OCI-LY1 (cell line): ENCODE results near the gene MRPS22.

Source experiments
- H2AFZ ChIP-seq: fragments of 200-600 bp; sonication (generic), shearing (Covaris generic); 2 replicates; pipeline ENCODE4 v1.6.0; 2014; ENCODE audit warnings: antibody characterized with exemption, mild to moderate bottlenecking, low read length
- H3F3A ChIP-seq: fragments of 200-600 bp; sonication (generic), shearing (Covaris generic); 2 replicates; pipeline ENCODE4 v1.6.0; 2014; ENCODE audit warnings: mild to moderate bottlenecking, antibody characterized with exemption, low read length, moderate library complexity; ENCODE audit not compliant: insufficient read depth
- H3K27ac ChIP-seq: fragments of 200-600 bp; sonication (generic); 2 replicates; pipeline ENCODE4 v1.5.1; 2014; ENCODE audit warnings: low read length, mixed run types, mild to moderate bottlenecking, low read depth; ENCODE audit not compliant: poor library complexity, severe bottlenecking
- H3K27me3 ChIP-seq: fragments of 200-600 bp; sonication (generic); 2 replicates; pipeline ENCODE4 v1.6.0; 2014; ENCODE audit warnings: antibody characterized with exemption, mild to moderate bottlenecking, low read length, moderate library complexity; ENCODE audit not compliant: insufficient read depth
- H3K36me3 ChIP-seq: fragments of 200-600 bp; sonication (generic); 2 replicates; pipeline ENCODE4 v1.6.1; 2014; ENCODE audit warnings: mild to moderate bottlenecking, antibody characterized with exemption, low read length, moderate library complexity, mixed read lengths; ENCODE audit not compliant: insufficient read depth
- H3K4me1 ChIP-seq: fragments of 200-600 bp; sonication (generic); 2 replicates; pipeline ENCODE4 v1.5.1; 2014; ENCODE audit warnings: mild to moderate bottlenecking, low read length, moderate library complexity; ENCODE audit not compliant: insufficient read depth, severe bottlenecking
- H3K4me2 ChIP-seq: fragments of 200-600 bp; sonication (generic), shearing (Covaris generic); 2 replicates; pipeline ENCODE4 v1.6.1; 2014; ENCODE audit warnings: low read length
- H3K4me3 ChIP-seq: fragments of 200-600 bp; sonication (generic); 2 replicates; pipeline ENCODE4 v1.5.1; 2014; ENCODE audit warnings: low read length, low read depth, mild to moderate bottlenecking, mixed read lengths; ENCODE audit not compliant: poor library complexity, severe bottlenecking
- H3K79me2 ChIP-seq: fragments of 200-600 bp; shearing (Covaris generic); 2 replicates; pipeline ENCODE4 v1.6.1; 2016; ENCODE audit warnings: mixed run types, low read length, mixed read lengths; ENCODE audit not compliant: insufficient read depth
- H3K9ac ChIP-seq: fragments of 200-600 bp; sonication (generic), shearing (Covaris generic); 2 replicates; pipeline ENCODE4 v1.6.1; 2014; ENCODE audit warnings: mild to moderate bottlenecking, low read length, mixed read lengths
- H3K9me2 ChIP-seq: fragments of 200-600 bp; sonication (generic), shearing (Covaris generic); 2 replicates; pipeline ENCODE4 v1.6.1; 2014; ENCODE audit warnings: low read depth, mild to moderate bottlenecking, low read length, mixed read lengths
- H3K9me3 ChIP-seq: fragments of 200-600 bp; shearing (Covaris generic); 2 replicates; pipeline ENCODE4 v1.6.1; 2014; ENCODE audit warnings: low read length, mixed read lengths
- H4K20me1 ChIP-seq: fragments of 200-600 bp; sonication (generic), shearing (Covaris generic); 2 replicates; pipeline ENCODE4 v1.6.0; 2016; ENCODE audit warnings: mild to moderate bottlenecking, low read length; ENCODE audit not compliant: insufficient read depth
- EZH2 ChIP-seq: fragments of 200-600 bp; sonication (generic), shearing (Covaris generic); IDR thresholded peaks from 2 replicates; pipeline ENCODE4 v1.8.0; 2017; ENCODE audit warnings: borderline replicate concordance, mixed run types, mild to moderate bottlenecking, antibody characterized with exemption, low read length, moderate library complexity, mixed read lengths
- TF ChIP-seq, protein P1 (sequence below): fragments of 200-600 bp; sonication (generic), shearing (Covaris generic); IDR thresholded peaks from 2 replicates; pipeline ENCODE4 v1.5.1; 2017; ENCODE audit warnings: mild to moderate bottlenecking, antibody characterized with exemption, low read length, moderate library complexity, mixed read lengths

MRPS22 gene

DNA sequence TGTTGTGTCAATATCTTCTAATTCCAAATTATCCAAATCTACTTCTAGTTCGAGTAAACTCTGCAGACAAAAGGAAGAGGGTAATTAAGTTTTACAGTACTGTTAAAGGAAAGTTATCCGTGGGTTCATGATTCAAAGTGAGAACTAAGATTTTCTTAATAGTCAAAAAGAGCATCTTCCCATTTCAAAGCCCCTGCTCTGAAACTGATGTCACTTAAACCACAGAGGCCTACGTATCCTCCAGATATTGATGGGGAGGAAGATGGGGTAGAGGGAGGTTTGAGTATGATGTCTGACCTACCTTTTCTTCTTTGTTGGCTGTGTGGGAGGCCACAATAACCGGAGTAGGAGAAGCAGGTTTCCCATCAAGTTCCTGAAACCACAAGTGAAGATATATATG, 14.1 kb downstream of the MRPS22 start:
- no peak overlapping the region for H3K27ac ChIP-seq
- H4K20me1 ChIP-seq, result no peaks in the 10 kb centered on the region; the same call in 1 of the 2 replicates

DNA sequence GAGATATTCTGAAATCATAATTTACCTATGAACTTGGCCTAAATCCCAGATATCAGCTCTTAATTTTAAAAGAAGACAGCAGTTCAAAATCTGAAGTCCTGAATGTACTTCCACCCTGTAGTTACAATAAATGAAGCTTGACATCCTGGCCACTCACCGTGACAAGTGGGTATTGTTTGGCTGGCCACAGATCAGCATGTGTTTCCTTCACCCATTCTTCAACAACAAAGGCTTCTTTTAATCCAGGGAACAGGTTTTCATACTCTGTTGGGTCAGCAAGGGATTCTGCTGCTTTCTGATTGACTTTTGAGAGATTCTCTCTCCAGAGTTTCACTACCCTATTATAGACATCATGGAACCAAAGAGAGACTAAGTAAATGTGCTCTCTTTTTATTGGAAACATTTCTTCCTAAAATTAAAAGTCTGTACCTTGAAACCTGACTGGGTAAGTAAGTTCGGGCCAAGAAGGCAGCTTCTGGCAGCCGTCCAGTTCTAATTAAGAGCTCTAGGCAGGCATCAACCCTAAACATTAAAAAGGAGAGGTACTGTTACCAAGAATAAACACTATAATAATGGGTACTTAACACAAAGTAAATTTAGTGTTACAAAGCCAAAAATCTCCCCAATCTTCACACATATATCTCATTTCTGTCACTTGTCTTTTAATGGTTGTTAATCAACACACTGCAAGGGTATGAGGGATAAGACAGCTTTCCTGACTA, 15.2 kb downstream of the MRPS22 start:
- no peak overlapping the region for H3K4me2 ChIP-seq
- H3K36me3 ChIP-seq, result peaks cover 98% of the 10 kb centered on the region
- TF ChIP-seq, protein P1, sequence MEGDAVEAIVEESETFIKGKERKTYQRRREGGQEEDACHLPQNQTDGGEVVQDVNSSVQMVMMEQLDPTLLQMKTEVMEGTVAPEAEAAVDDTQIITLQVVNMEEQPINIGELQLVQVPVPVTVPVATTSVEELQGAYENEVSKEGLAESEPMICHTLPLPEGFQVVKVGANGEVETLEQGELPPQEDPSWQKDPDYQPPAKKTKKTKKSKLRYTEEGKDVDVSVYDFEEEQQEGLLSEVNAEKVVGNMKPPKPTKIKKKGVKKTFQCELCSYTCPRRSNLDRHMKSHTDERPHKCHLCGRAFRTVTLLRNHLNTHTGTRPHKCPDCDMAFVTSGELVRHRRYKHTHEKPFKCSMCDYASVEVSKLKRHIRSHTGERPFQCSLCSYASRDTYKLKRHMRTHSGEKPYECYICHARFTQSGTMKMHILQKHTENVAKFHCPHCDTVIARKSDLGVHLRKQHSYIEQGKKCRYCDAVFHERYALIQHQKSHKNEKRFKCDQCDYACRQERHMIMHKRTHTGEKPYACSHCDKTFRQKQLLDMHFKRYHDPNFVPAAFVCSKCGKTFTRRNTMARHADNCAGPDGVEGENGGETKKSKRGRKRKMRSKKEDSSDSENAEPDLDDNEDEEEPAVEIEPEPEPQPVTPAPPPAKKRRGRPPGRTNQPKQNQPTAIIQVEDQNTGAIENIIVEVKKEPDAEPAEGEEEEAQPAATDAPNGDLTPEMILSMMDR, result no peak
- no peak for TF ChIP-seq EZH2
- H2AFZ ChIP-seq, result no peak overlapping the region
- H3K27me3 ChIP-seq, result no peaks in the 10 kb centered on the region
- H3F3A ChIP-seq, result no peaks in the 10 kb centered on the region
- no peak overlapping the region for H3K9ac ChIP-seq
- no peaks in the 10 kb centered on the region for H3K9me2 ChIP-seq
- H3K79me2 ChIP-seq, result no peaks in the 10 kb centered on the region
- H3K27ac ChIP-seq, result no peak overlapping the region
- no peaks in the 10 kb centered on the region; the same call in 1 of the 2 replicates for H4K20me1 ChIP-seq
- no peak overlapping the region for H3K4me3 ChIP-seq
- H3K4me1 ChIP-seq, result no peaks in the 10 kb centered on the region
- no peaks in the 10 kb centered on the region for H3K9me3 ChIP-seq

More for the DNA sequence above, 14.1 kb downstream of the MRPS22 start:
- Histone ChIP-seq H3K4me3 (no peak overlapping the region), H3K9me2 (no peaks in the 10 kb centered on the region), H3K4me2 (no peak overlapping the region), H3K27me3 (no peaks in the 10 kb centered on the region), H3F3A (no peaks in the 10 kb centered on the region), H3K36me3 (peaks cover 98% of the 10 kb centered on the region), H3K79me2 (no peaks in the 10 kb centered on the region), H2AFZ (no peak overlapping the region), H3K9ac (no peak overlapping the region), H3K9me3 (no peaks in the 10 kb centered on the region), H3K4me1 (no peaks in the 10 kb centered on the region)
- TF ChIP-seq, protein P1, result no peak
- TF ChIP-seq EZH2, result no peak

DNA sequence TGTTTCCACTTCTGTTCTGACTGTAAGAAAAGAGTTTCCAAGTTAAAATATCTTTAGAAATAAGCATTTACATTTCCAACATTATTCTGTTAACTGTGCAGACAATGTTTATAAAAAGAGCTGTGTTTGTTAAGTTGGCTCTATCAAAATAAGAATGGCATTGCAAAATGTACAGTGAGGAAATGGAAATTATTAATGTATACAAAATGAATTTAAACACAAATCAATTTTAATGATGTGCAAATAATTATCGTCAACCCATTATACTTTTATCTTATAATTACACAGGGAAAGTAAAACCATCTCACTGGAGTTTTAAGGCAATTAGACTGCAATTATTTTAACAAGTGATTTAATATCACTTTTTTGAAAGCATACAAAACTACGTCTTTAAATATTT, 17.5 kb downstream of the MRPS22 start:
- H2AFZ ChIP-seq, result no peak overlapping the region
- no peaks in the 10 kb centered on the region for H3K9me2 ChIP-seq
- no peaks in the 10 kb centered on the region for H3K9me3 ChIP-seq
- no peaks in the 10 kb centered on the region; the same call in 1 of the 2 replicates for H4K20me1 ChIP-seq
- H3K27ac ChIP-seq, result no peak overlapping the region
- no peaks in the 10 kb centered on the region for H3F3A ChIP-seq
- no peaks in the 10 kb centered on the region for H3K27me3 ChIP-seq
- no peak overlapping the region for H3K4me3 ChIP-seq
- H3K9ac ChIP-seq, result no peak overlapping the region
- no peak overlapping the region for H3K4me2 ChIP-seq
- no peaks in the 10 kb centered on the region for H3K79me2 ChIP-seq
- peaks cover 98% of the 10 kb centered on the region for H3K36me3 ChIP-seq
- TF ChIP-seq, protein P1, result no peak
- TF ChIP-seq EZH2, result no peak
- H3K4me1 ChIP-seq, result no peaks in the 10 kb centered on the region
